Neural progenitor cell (in vitro differentiated cells): ENCODE results near the gene CAPN8.

Experiments
- EZH2 ChIP-seq: fragments of 200-600 bp; sonication (generic); IDR thresholded peaks from 2 replicates; pipeline ENCODE4 v1.6.1; 2017; ENCODE audit warnings: antibody characterized with exemption, mild to moderate bottlenecking, moderate library complexity
- TF ChIP-seq, protein P1 (sequence below): fragments of 200-600 bp; sonication (generic); IDR thresholded peaks from 2 replicates; pipeline ENCODE4 v1.5.1; 2017; ENCODE audit warnings: antibody characterized with exemption, mild to moderate bottlenecking

- no peak for TF ChIP-seq EZH2
- TF ChIP-seq, protein P1, sequence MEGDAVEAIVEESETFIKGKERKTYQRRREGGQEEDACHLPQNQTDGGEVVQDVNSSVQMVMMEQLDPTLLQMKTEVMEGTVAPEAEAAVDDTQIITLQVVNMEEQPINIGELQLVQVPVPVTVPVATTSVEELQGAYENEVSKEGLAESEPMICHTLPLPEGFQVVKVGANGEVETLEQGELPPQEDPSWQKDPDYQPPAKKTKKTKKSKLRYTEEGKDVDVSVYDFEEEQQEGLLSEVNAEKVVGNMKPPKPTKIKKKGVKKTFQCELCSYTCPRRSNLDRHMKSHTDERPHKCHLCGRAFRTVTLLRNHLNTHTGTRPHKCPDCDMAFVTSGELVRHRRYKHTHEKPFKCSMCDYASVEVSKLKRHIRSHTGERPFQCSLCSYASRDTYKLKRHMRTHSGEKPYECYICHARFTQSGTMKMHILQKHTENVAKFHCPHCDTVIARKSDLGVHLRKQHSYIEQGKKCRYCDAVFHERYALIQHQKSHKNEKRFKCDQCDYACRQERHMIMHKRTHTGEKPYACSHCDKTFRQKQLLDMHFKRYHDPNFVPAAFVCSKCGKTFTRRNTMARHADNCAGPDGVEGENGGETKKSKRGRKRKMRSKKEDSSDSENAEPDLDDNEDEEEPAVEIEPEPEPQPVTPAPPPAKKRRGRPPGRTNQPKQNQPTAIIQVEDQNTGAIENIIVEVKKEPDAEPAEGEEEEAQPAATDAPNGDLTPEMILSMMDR: no peak
These were observed 170.4 kb downstream of the CAPN8 start for GRCh38 chr1:223494926-223495645.
